ENCODE results near the gene DGKE.

DGKE gene

DNA sequence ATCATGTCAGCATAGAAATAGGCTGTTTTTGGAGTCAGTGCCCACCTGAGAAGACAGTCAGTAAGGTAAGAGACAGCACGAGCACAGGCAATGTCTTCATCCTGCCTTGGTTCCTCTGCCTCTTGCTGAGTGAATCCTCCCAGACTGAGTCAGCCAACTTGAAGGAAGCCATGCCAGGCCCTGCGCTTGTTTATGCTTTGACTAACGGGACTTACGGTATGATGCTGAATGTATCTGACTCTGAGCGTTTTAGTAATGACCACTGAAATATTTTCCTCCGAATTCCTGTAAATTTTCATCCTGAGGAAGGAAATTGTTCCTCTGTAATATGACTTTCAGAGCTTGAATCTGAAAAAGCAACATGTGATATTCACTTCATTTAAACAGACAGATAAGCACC is 18.2 kb upstream of the DGKE start:
- Histone ChIP-seq H3K36me3 (ENCODE audit: low read length) (no peaks in the 10 kb centered on the region), H2AFZ (ENCODE audit: low read depth, low read length, severe bottlenecking) (no peak overlapping the region), H3K9me3 (ENCODE audit: insufficient read depth, low read length) (no peaks in the 10 kb centered on the region), H3K4me3 (ENCODE audit: insufficient read depth, low read length, poor library complexity, severe bottlenecking) (no peak overlapping the region), H4K20me1 (ENCODE audit: low read depth, low read length) (no peaks in the 10 kb centered on the region), H3K4me2 (ENCODE audit: low read depth, low read length, poor library complexity, severe bottlenecking) (no peak overlapping the region), H3K27me3 (ENCODE audit: low read length) (no peaks in the 10 kb centered on the region), H3K27ac (ENCODE audit: low read depth, low read length) (no peak overlapping the region), H3F3A (ENCODE audit: insufficient read depth) (no peaks in the 10 kb centered on the region), H3K9ac (ENCODE audit: low read length) (no peak overlapping the region), H3K9me2 (replicated peaks; ENCODE audit: insufficient read depth, low read length) (no peaks in the 10 kb centered on the region), H3K79me2 (ENCODE audit: insufficient read depth, low read length) (no peaks in the 10 kb centered on the region)
- TF ChIP-seq EZH2phosphoT487 (conservative IDR thresholded peaks at IDR 0.05; ENCODE audit: low read length) (no peak), CTCF (IDR thresholded peaks at IDR 0.05; ENCODE audit: insufficient read depth, low read length, poor library complexity, severe bottlenecking) (no peak)

- Histone ChIP-seq H3K4me3 (ENCODE audit: insufficient read depth, low read length, poor library complexity, severe bottlenecking) (no peak overlapping the region), H2AFZ (ENCODE audit: low read depth, low read length, severe bottlenecking) (no peak overlapping the region), H3F3A (ENCODE audit: insufficient read depth) (no peaks in the 10 kb centered on the region), H3K9me3 (ENCODE audit: insufficient read depth, low read length) (no peaks in the 10 kb centered on the region), H3K27me3 (ENCODE audit: low read length) (no peaks in the 10 kb centered on the region), H4K20me1 (ENCODE audit: low read depth, low read length) (no peaks in the 10 kb centered on the region), H3K36me3 (ENCODE audit: low read length) (no peaks in the 10 kb centered on the region), H3K27ac (ENCODE audit: low read depth, low read length) (no peak overlapping the region), H3K9ac (ENCODE audit: low read length) (no peak overlapping the region), H3K4me2 (ENCODE audit: low read depth, low read length, poor library complexity, severe bottlenecking) (no peak overlapping the region), H3K79me2 (ENCODE audit: insufficient read depth, low read length) (no peaks in the 10 kb centered on the region), H3K9me2 (replicated peaks; ENCODE audit: insufficient read depth, low read length) (no peaks in the 10 kb centered on the region)
- no peak for TF ChIP-seq EZH2phosphoT487 (conservative IDR thresholded peaks at IDR 0.05; ENCODE audit: low read length)
- no peak for TF ChIP-seq CTCF (IDR thresholded peaks at IDR 0.05; ENCODE audit: insufficient read depth, low read length, poor library complexity, severe bottlenecking)
Measured at GRCh38 chr17:56817066-56817465, 16.9 kb upstream of the DGKE start.

- no peaks in the 10 kb centered on the region for H3K79me2 ChIP-seq (ENCODE audit: insufficient read depth, low read length)
- H3K27me3 ChIP-seq (ENCODE audit: low read length) = no peaks in the 10 kb centered on the region
- no peak overlapping the region for H3K4me3 ChIP-seq (ENCODE audit: insufficient read depth, low read length, poor library complexity, severe bottlenecking)
- peak overlapping the region; percentile 1 for H2AFZ ChIP-seq (ENCODE audit: low read depth, low read length, severe bottlenecking)
- no peak overlapping the region for H3K4me2 ChIP-seq (ENCODE audit: low read depth, low read length, poor library complexity, severe bottlenecking)
- H3K36me3 ChIP-seq (ENCODE audit: low read length) = no peaks in the 10 kb centered on the region
- no peaks in the 10 kb centered on the region for H3F3A ChIP-seq (ENCODE audit: insufficient read depth)
- H4K20me1 ChIP-seq (ENCODE audit: low read depth, low read length) = no peaks in the 10 kb centered on the region
- no peak overlapping the region for H3K27ac ChIP-seq (ENCODE audit: low read depth, low read length)
- H3K9me3 ChIP-seq (ENCODE audit: insufficient read depth, low read length) = no peaks in the 10 kb centered on the region
- no peak overlapping the region for H3K9ac ChIP-seq (ENCODE audit: low read length)
- no peaks in the 10 kb centered on the region for H3K9me2 ChIP-seq (replicated peaks; ENCODE audit: insufficient read depth, low read length)
- TF ChIP-seq EZH2phosphoT487 (conservative IDR thresholded peaks at IDR 0.05; ENCODE audit: low read length) (no peak), CTCF (IDR thresholded peaks at IDR 0.05; ENCODE audit: insufficient read depth, low read length, poor library complexity, severe bottlenecking) (no peak)
Measured at GRCh38 chr17:56819030-56819429, 14.9 kb upstream of the DGKE start.
